HCT116 (cell line): Measurements from ENCODE around the gene SLC44A4. TPM values are rescaled to one million over a fixed set of nuclear protein-coding genes. Genes with fewer than 3 reads are reported as not detected.
A peak's percentile ranks its signal among the peaks of the same experiment; 100 is the strongest.
"Not testable (repeated sequence)": the region's sequence is repeated elsewhere in the genome, so short reads cannot be mapped to it uniquely, and the experiment has no call there.

ENCODE experiments used
- ATAC-seq: fragments of 200-7000 bp; cut with Tn5 transposase; 2 replicates; pipeline ENCODE4 v1.9.1; 2020; ENCODE audit warnings: mild to moderate bottlenecking, moderate library complexity
- BruUV-seq: library from RNA; stranded (reverse); fragments of 400-500 nt; replicated peaks from 2 replicates; lab custom pipeline; 2021; lab: Mats Ljungman, UMichigan
- CTCF ChIA-PET: fragments of 300-600 bp; sonication (Branson Sonifier 250); formaldehyde crosslinking; loops from one replicate; lab custom pipeline; 2021; ENCODE audit warnings: antibody characterized with exemption; lab: Charles Lee
- POLR2A ChIA-PET: fragments of 300-600, 350-600 bp; sonication (Branson Sonifier 250); formaldehyde crosslinking; loops from one replicate; lab custom pipeline; 2021; ENCODE audit warnings: antibody characterized with exemption; lab: Charles Lee
- RAD21 ChIA-PET, 2 experiments: fragments of 300-600 bp; sonication (Branson Sonifier 250); formaldehyde crosslinking; loops; one replicate each; lab custom pipeline; 2023; ENCODE audit warnings: low total read pairs in 2 of 2; ENCODE audit not compliant: uncharacterized antibody in 2 of 2, unreplicated experiment in 2 of 2, low non-redundant PET in 1 of 2; lab: Charles Lee
- DNase-seq: peaks from one replicate; pipeline ENCODE4 v3.0.0-alpha.2; 2010; ENCODE audit warnings: low read depth, low spot score
- H2AFZ ChIP-seq: fragments of 200-600 bp; shearing (Covaris generic), sonication (generic); 2 replicates; pipeline ENCODE4 v1.6.1; 2017; ENCODE audit warnings: low read depth, mixed run types, mixed read lengths, antibody characterized with exemption, low read length; ENCODE audit not compliant: poor library complexity, severe bottlenecking
- H3K27ac ChIP-seq: 2 replicates; pipeline ENCODE4 v1.5.1; 2012; ENCODE audit warnings: low read depth, low read length
- H3K27me3 ChIP-seq: fragments of 200-600 bp; sonication (generic); 2 replicates; pipeline ENCODE4 v1.6.1; 2016; ENCODE audit warnings: mixed run types, low read length, mixed read lengths; ENCODE audit not compliant: insufficient read depth
- H3K36me3 ChIP-seq, 2 experiments: fragments of 200-500 bp in 1 of 2; fragments of 200-600 bp in 1 of 2; sonication (Bioruptor generic) in 1 of 2; sonication (generic) in 1 of 2; 2 replicates each; pipeline versions ENCODE4 v1.5.1 to v1.6.1; 2014 to 2016; ENCODE audit warnings: low read length in 2 of 2, inconsistent platforms in 1 of 2, mixed read lengths in 1 of 2, mixed run types in 1 of 2; ENCODE audit not compliant: insufficient read depth in 2 of 2, control insufficient read depth in 1 of 2
- H3K4me1 ChIP-seq, 2 experiments: fragments of 200-600 bp in 1 of 2; sonication (generic) in 1 of 2; 2 replicates each; pipeline versions ENCODE4 v1.5.1 to v1.6.1; 2012 to 2017; ENCODE audit warnings: low read length in 2 of 2, inconsistent platforms in 1 of 2, mild to moderate bottlenecking in 1 of 2, mixed read lengths in 1 of 2, mixed run types in 1 of 2, moderate library complexity in 1 of 2; ENCODE audit not compliant: insufficient read depth in 2 of 2, control insufficient read depth in 1 of 2
- H3K4me2 ChIP-seq: fragments of 200-600 bp; sonication (generic); 2 replicates; pipeline ENCODE4 v1.6.1; 2017; ENCODE audit warnings: mixed run types, low read length, mixed read lengths
- H3K4me3 ChIP-seq, 2 experiments: fragments of 200-600 bp in 1 of 2; sonication (generic) in 1 of 2; replicated peaks in 1 of 2; 2 replicates each; pipeline ENCODE4 v1.5.1; 2011 to 2016; ENCODE audit warnings: low read length in 2 of 2, control low read depth in 1 of 2, low read depth in 1 of 2, mild to moderate bottlenecking in 1 of 2, mixed read lengths in 1 of 2, mixed run types in 1 of 2
- H3K79me2 ChIP-seq: fragments of 200-600 bp; sonication (generic); 2 replicates; pipeline ENCODE4 v1.6.1; 2017; ENCODE audit warnings: mild to moderate bottlenecking, mixed run types, low read length, moderate library complexity, mixed read lengths; ENCODE audit not compliant: insufficient read depth
- H3K9ac ChIP-seq: fragments of 200-600 bp; sonication (generic); 2 replicates; pipeline ENCODE4 v1.6.1; 2016; ENCODE audit warnings: low read length, mixed read lengths
- H3K9me2 ChIP-seq: fragments of 200-600 bp; sonication (generic), shearing (Covaris generic); 2 replicates; pipeline ENCODE4 v1.6.1; 2017; ENCODE audit warnings: mixed run types, mild to moderate bottlenecking, moderate library complexity; ENCODE audit not compliant: insufficient read depth
- H3K9me3 ChIP-seq, 2 experiments: fragments of 200-500 bp in 1 of 2; fragments of 200-600 bp in 1 of 2; sonication (Bioruptor generic) in 1 of 2; sonication (generic) in 1 of 2; 2 replicates each; pipeline ENCODE4 v1.6.1; 2014 to 2017; ENCODE audit warnings: low read length in 2 of 2, mixed read lengths in 2 of 2, inconsistent platforms in 1 of 2, low read depth in 1 of 2, mild to moderate bottlenecking in 1 of 2, mixed run types in 1 of 2, moderate library complexity in 1 of 2; ENCODE audit not compliant: control insufficient read depth in 1 of 2, insufficient read depth in 1 of 2
- H4K20me1 ChIP-seq: fragments of 200-600 bp; sonication (generic), shearing (Covaris generic); 2 replicates; pipeline ENCODE4 v1.6.1; 2017; ENCODE audit warnings: mixed run types, mild to moderate bottlenecking, moderate library complexity; ENCODE audit not compliant: insufficient read depth
- ATF3 ChIP-seq: IDR thresholded peaks from 2 replicates; pipeline ENCODE4 v1.6.1; 2012
- CEBPB ChIP-seq: IDR thresholded peaks from 2 replicates; pipeline ENCODE4 v1.6.1; 2012; ENCODE audit warnings: low read depth
- ELF1 ChIP-seq: IDR thresholded peaks from 2 replicates; pipeline ENCODE4 v1.6.1; 2012; ENCODE audit warnings: low read depth, borderline replicate concordance
- FOSL1 ChIP-seq: IDR thresholded peaks from 2 replicates; pipeline ENCODE4 v1.6.1; 2012; ENCODE audit warnings: low read depth
- JUND ChIP-seq: IDR thresholded peaks from 2 replicates; pipeline ENCODE4 v1.6.1; 2012
- POLR2AphosphoS5 ChIP-seq: IDR thresholded peaks from 2 replicates; pipeline ENCODE4 v1.6.1; 2011; ENCODE audit warnings: mild to moderate bottlenecking, low read depth, low read length, moderate library complexity
- RAD21 ChIP-seq: IDR thresholded peaks from 2 replicates; pipeline ENCODE4 v1.6.1; 2012; ENCODE audit warnings: low read depth, mild to moderate bottlenecking
- SIN3A ChIP-seq: IDR thresholded peaks from 2 replicates; pipeline ENCODE4 v1.6.1; 2012; ENCODE audit warnings: low read depth
- SRF ChIP-seq: IDR thresholded peaks from 2 replicates; pipeline ENCODE4 v1.6.1; 2012; ENCODE audit warnings: low read depth
- YY1 ChIP-seq: IDR thresholded peaks from 2 replicates; pipeline ENCODE4 v1.6.1; 2011; ENCODE audit warnings: low read length, low read depth, moderate library complexity, mild to moderate bottlenecking; ENCODE audit not compliant: insufficient replicate concordance; ENCODE audit errors: extremely low read depth
- ZFX ChIP-seq: fragments of 450-650 bp; IDR thresholded peaks from 2 replicates; pipeline ENCODE4 v1.6.1; 2017
- ZNF274 ChIP-seq: fragments of 200-500 bp; sonication (Bioruptor generic); IDR thresholded peaks from 2 replicates; pipeline ENCODE4 v1.6.1; 2014; ENCODE audit warnings: mild to moderate bottlenecking, low read depth, low read length, inconsistent platforms
- intact Hi-C: fragments of 100-400 bp; cut with micrococcal nuclease; formaldehyde crosslinking; loops from 2 replicates; pipeline ENCODE4 v1.10.0; 2022
- total RNA-seq: library from RNA; stranded (reverse); gene quantifications from one replicate; pipeline ENCODE4 v1.2.1, GENCODE V29; 2021; ENCODE audit not compliant: unreplicated experiment
- TF ChIP-seq, protein P1 (sequence below), 3 experiments: fragments of 200-600 bp in 1 of 3; sonication (generic) in 1 of 3; IDR thresholded peaks in 2 of 3; conservative IDR thresholded peaks in 1 of 3; 2 replicates each; pipeline ENCODE4 v1.5.1; 2012 to 2017; ENCODE audit warnings: low read depth in 2 of 3, low read length in 2 of 3, antibody characterized with exemption in 1 of 3, borderline replicate concordance in 1 of 3, control low read depth in 1 of 3, mild to moderate bottlenecking in 1 of 3, mixed read lengths in 1 of 3, mixed run types in 1 of 3, moderate library complexity in 1 of 3; ENCODE audit not compliant: insufficient read depth in 1 of 3

The SLC44A4 gene
- total RNA-seq, 1 experiment from 2014 or later: 0.74 TPM

DNA sequence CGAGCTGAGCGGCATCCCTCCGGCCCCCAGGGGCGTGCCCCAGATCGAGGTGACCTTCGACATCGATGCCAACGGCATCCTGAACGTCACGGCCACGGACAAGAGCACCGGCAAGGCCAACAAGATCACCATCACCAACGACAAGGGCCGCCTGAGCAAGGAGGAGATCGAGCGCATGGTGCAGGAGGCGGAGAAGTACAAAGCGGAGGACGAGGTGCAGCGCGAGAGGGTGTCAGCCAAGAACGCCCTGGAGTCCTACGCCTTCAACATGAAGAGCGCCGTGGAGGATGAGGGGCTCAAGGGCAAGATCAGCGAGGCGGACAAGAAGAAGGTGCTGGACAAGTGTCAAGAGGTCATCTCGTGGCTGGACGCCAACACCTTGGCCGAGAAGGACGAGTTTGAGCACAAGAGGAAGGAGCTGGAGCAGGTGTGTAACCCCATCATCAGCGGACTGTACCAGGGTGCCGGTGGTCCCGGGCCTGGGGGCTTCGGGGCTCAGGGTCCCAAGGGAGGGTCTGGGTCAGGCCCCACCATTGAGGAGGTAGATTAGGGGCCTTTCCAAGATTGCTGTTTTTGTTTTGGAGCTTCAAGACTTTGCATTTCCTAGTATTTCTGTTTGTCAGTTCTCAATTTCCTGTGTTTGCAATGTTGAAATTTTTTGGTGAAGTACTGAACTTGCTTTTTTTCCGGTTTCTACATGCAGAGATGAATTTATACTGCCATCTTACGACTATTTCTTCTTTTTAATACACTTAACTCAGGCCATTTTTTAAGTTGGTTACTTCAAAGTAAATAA lies 61.5 kb downstream of the SLC44A4 start:
- H3K9me3 ChIP-seq, RAD21 ChIA-PET, H3K27me3 ChIP-seq, H3K9me2 ChIP-seq, H3K27ac ChIP-seq, H4K20me1 ChIP-seq, ATAC-seq, H3K79me2 ChIP-seq, POLR2A ChIA-PET, H3K9ac ChIP-seq, BruUV-seq, H2AFZ ChIP-seq, H3K36me3 ChIP-seq, intact Hi-C loops, H3K4me2 ChIP-seq, DNase-seq: not testable (repeated sequence)
- peaks cover 46 to 47% of the 10 kb centered on the region in 2 experiments for H3K4me1 ChIP-seq
- CTCF ChIA-PET: interaction anchor here (0.6 kb wide), 1 partner anchor 42 kb away, joined by 3 read pairs; no protein-coding TSS in a partner anchor
- peak overlapping the region in 1 of 2 experiments; percentile 26; a peak in 2 of 4 replicates for H3K4me3 ChIP-seq

DNA sequence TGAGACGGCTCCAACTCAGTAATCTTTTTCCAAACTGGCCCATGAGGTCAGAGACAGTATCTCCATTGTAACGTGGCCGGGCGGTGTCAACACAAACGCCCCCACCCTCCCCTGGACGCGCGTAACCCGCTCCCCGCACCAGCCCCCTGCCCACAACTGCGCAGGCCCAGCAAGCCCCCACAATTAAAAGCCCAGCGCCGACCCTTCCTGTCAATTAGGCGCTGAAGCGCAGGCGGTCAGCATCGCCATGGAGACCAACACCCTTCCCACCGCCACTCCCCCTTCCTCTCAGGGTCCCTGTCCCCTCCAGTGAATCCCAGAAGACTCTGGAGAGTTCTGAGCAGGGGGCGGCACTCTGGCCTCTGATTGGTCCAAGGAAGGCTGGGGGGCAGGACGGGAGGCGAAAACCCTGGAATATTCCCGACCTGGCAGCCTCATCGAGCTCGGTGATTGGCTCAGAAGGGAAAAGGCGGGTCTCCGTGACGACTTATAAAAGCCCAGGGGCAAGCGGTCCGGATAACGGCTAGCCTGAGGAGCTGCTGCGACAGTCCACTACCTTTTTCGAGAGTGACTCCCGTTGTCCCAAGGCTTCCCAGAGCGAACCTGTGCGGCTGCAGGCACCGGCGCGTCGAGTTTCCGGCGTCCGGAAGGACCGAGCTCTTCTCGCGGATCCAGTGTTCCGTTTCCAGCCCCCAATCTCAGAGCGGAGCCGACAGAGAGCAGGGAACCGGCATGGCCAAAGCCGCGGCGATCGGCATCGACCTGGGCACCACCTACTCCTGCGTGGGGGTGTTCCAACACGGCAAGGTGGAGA lies 63.6 kb downstream of the SLC44A4 start, which contains the start of the genes HSPA1A and HSPA1L:
TSS of gene HSPA1A (plus strand) at position 519 of the 814 bp plus-strand sequence. CDS start at position 733, 214 bp downstream.
TSS of gene HSPA1L (minus strand) at position 259 of the 814 bp plus-strand sequence. CDS start 3,311 bp downstream, outside the sequence.
- Histone ChIP-seq H3K9me3 (peaks cover 0 to 5% of the 10 kb centered on the region in 2 experiments; a peak in 1 of 4 replicates), H2AFZ (peak within 1 kb of the TSS; percentile 57), H3K36me3 (no peaks in the 10 kb centered on the region), H3K79me2 (no peaks in the 10 kb centered on the region), H3K27me3 (no peaks in the 10 kb centered on the region), H4K20me1 (no peaks in the 10 kb centered on the region), H3K9ac (peak within 1 kb of the TSS; percentile 67), H3K4me1 (peaks cover 29 to 33% of the 10 kb centered on the region in 2 experiments), H3K9me2 (no peaks in the 10 kb centered on the region), H3K4me2 (peak within 1 kb of the TSS; percentile 79), H3K27ac (peak within 1 kb of the TSS; percentile 81), H3K4me3 (peak within 1 kb of the TSS; percentile 32 to 54)
- CTCF ChIA-PET: interaction anchor here (0.6 to 0.9 kb wide), 2 partner anchors 749 to 1023 kb away, joined by 3 to 4 read pairs; partner anchors contain the start of gene TAP2
- no peak for ATAC-seq
- no peak for DNase-seq
- RAD21 ChIA-PET: no interaction called here
- intact Hi-C loops: no loop called here
- POLR2A ChIA-PET: interaction anchor here (0.9 to 3.3 kb wide), 3 partner anchors 12 to 112 kb away, joined by 3 to 24 read pairs (median 4); partner anchors contain the start of genes ABHD16A and HSPA1B
- no TSS peak for BruUV-seq
- TF ChIP-seq, protein P1, sequence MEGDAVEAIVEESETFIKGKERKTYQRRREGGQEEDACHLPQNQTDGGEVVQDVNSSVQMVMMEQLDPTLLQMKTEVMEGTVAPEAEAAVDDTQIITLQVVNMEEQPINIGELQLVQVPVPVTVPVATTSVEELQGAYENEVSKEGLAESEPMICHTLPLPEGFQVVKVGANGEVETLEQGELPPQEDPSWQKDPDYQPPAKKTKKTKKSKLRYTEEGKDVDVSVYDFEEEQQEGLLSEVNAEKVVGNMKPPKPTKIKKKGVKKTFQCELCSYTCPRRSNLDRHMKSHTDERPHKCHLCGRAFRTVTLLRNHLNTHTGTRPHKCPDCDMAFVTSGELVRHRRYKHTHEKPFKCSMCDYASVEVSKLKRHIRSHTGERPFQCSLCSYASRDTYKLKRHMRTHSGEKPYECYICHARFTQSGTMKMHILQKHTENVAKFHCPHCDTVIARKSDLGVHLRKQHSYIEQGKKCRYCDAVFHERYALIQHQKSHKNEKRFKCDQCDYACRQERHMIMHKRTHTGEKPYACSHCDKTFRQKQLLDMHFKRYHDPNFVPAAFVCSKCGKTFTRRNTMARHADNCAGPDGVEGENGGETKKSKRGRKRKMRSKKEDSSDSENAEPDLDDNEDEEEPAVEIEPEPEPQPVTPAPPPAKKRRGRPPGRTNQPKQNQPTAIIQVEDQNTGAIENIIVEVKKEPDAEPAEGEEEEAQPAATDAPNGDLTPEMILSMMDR (IDR thresholded peaks at IDR 0.05 in 2 of 3, conservative IDR thresholded peaks at IDR 0.05 in 1 of 3; ENCODE audit: borderline replicate concordance in 1 of 3, insufficient read depth in 1 of 3, low read depth in 2 of 3, low read length in 2 of 3): no peak
- TF ChIP-seq FOSL1: no peak
- no peak for TF ChIP-seq ELF1
- no peak for TF ChIP-seq RAD21
- no peak for TF ChIP-seq ZFX
- TF ChIP-seq SRF: no peak
- no peak for TF ChIP-seq YY1
- TF ChIP-seq JUND: no peak
- TF ChIP-seq ZNF274: no peak
- TF ChIP-seq POLR2AphosphoS5: no peak
- no peak for TF ChIP-seq SIN3A
- no peak for TF ChIP-seq CEBPB
- TF ChIP-seq ATF3: no peak
